ENCODE results near the gene FRMD4A.

- TF ChIP-seq CTCF (conservative IDR thresholded peaks at IDR 0.05 in 1 of 2, IDR thresholded peaks at IDR 0.05 in 1 of 2; ENCODE audit: extremely low read depth in 1 of 2, insufficient read depth in 1 of 2, low read depth in 1 of 2, low read length in 2 of 2) (no peak), EZH2 (IDR thresholded peaks at IDR 0.05; ENCODE audit: borderline replicate concordance, low read length) (no peak)
Observed at GRCh38 chr10:13751191-13751764, 579.4 kb downstream of the FRMD4A start.
